ENCODE data around the gene NRXN3.

DNA sequence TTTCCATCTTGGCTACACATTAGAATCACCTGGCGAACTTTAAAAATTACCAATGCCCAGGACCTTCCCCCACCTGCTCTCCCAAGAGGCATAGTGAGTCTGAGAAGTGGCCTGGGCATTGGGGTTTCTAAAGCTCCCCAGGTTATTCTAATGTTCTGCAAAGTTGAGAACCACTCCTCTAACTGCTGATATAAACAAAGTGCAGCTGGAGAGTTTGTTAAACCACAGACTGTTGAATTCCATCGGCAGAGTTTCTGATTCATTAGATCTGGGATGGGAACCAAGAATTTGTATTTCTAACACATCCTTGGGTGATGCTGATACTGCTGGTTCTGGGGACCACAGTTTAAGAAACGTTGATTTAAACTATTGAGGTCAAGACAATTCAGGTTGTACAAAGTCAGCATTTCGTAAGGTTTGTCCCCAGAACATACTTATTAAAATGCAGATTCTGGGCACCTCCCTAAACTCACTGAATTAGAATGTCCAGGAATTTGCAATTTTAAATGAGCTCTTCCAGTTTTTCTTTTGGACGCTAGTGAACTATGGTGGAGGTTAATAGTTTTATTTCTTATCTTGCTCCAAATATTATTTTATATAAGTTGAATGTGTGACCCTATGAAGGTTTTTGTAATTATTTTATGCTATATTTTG, 309.1 kb downstream of the NRXN3 start:
- TF ChIP-seq EP300 (IDR thresholded peaks at IDR 0.05; ENCODE audit: low read depth), result no peak
- no peak for TF ChIP-seq POLR2A (IDR thresholded peaks at IDR 0.05)
- TF ChIP-seq, protein P1, sequence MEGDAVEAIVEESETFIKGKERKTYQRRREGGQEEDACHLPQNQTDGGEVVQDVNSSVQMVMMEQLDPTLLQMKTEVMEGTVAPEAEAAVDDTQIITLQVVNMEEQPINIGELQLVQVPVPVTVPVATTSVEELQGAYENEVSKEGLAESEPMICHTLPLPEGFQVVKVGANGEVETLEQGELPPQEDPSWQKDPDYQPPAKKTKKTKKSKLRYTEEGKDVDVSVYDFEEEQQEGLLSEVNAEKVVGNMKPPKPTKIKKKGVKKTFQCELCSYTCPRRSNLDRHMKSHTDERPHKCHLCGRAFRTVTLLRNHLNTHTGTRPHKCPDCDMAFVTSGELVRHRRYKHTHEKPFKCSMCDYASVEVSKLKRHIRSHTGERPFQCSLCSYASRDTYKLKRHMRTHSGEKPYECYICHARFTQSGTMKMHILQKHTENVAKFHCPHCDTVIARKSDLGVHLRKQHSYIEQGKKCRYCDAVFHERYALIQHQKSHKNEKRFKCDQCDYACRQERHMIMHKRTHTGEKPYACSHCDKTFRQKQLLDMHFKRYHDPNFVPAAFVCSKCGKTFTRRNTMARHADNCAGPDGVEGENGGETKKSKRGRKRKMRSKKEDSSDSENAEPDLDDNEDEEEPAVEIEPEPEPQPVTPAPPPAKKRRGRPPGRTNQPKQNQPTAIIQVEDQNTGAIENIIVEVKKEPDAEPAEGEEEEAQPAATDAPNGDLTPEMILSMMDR (IDR thresholded peaks at IDR 0.05), result no peak
